ENCODE measurements around the gene UVRAG.

The UVRAG gene

GRCh38 chr11:75823946-75824345 lies 8.9 kb downstream of the UVRAG start:
- CTCF ChIA-PET: interaction anchor here (1.2 to 1.4 kb wide), 2 partner anchors 10 to 13 kb away, joined by 3 to 4 read pairs; no protein-coding TSS in a partner anchor
- H3K4me3 Mint-ChIP-seq: no peak overlapping the region
- no peak for DNase-seq
- no peaks in the 10 kb centered on the region for H3K9me3 Mint-ChIP-seq
- H3K4me1 Mint-ChIP-seq: peaks cover 35% of the 10 kb centered on the region
- no peaks in the 10 kb centered on the region for H3K27me3 Mint-ChIP-seq
- H3K27ac Mint-ChIP-seq: peak overlapping the region; percentile 3
- H3K36me3 Mint-ChIP-seq: peaks cover 17% of the 10 kb centered on the region

DNA sequence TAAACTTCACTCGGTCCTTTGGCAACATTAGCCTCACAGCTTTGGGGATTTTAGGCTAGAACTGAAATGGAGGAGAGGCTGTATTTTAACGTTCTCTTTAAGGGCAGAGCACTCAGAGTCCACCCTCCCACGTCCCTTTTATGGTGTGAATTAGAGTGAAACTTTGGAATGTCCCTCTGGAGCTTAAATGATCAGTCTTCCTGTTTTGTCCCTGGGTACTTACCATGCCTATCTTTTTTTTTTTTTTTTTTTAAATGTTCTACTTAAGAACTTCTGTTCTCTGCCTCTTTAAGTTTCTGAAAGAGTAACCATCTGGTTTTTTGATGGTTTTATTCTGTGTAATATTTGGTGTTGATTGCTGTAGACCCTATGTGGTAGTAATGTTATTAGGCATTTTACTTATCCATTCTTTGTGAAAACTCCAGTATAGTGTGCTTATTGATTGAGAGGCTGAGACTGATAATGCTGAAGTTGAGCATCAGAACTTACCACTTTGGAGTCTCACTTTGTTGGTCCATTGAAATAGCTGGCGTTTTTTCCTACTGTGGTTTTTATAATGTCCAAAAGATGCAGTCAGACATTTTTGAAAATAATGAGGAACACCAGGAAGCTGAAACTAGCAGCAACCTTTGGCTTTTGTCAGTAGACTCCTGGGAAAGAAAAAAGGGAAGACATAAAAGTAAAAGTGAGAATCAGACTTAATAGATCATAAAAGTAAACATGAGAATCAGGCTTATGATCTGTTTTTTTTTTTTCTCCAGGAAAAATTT lies 11.6 kb downstream of the UVRAG start:
- no peak overlapping the region for H3K27ac Mint-ChIP-seq

DNA sequence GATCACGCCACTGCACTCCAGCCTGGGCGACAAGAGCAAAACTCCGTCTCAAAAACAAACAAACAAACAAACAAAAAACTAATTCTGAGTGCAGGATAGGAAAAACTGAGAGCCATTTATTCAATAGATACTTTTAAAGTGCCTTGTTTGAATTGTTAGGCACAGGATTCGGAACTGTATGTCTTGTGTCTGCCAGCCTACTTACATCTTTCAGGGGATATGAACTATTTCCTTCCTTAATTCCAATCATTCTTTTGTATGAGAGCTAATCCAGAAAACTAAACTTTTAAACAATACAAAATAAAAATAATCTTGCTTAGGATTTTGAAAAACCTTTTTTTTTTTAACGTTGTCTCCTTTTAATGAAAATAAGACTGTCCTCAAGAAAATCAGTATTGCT lies 12.6 kb downstream of the UVRAG start:
- Mint-ChIP-seq H3K27me3 (no peaks in the 10 kb centered on the region), H3K4me1 (peaks cover 28% of the 10 kb centered on the region), H3K4me3 (no peak overlapping the region), H3K9me3 (no peaks in the 10 kb centered on the region), H3K36me3 (peaks cover 10% of the 10 kb centered on the region), H3K27ac (no peak overlapping the region)
- CTCF ChIA-PET: no interaction called here
- no peak for DNase-seq

More for the DNA sequence above, 11.6 kb downstream of the UVRAG start:
- CTCF ChIA-PET: interaction anchor here (0.6 to 1.1 kb wide), 3 partner anchors 12 to 331 kb away, joined by 3 read pairs; no protein-coding TSS in a partner anchor
- Mint-ChIP-seq H3K27me3 (no peaks in the 10 kb centered on the region), H3K9me3 (no peaks in the 10 kb centered on the region), H3K4me1 (peaks cover 28% of the 10 kb centered on the region), H3K36me3 (peaks cover 14% of the 10 kb centered on the region), H3K4me3 (no peak overlapping the region)
- no peak for DNase-seq

DNA sequence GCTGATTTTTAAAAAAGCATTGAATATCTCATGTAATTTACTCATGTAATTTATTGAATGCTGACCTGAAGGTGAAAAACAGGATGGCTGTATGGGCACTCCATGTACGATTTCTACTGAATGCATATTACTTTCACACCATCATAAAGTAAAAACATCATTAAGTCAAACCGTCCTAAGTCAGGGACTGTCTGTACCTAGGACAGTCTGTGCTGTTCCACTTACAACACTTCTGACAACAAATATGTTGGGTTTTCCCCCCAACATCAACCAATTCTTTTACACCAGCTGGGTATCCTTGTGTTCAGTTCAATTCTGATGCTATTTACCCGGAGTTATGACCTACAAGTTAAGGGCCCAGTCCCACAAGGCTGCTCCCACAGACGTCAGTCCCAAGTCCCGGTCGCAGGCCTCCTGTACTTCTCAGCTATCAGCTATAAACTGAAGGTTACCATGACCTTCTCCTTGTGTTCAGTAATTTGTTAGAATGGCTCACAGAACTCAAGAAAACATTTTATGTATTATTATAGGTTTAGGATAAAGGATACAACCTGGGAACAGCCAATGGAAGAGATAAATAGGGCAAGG lies 17.0 kb downstream of the UVRAG start:
- H3K36me3 Mint-ChIP-seq: peaks cover 2% of the 10 kb centered on the region

DNA sequence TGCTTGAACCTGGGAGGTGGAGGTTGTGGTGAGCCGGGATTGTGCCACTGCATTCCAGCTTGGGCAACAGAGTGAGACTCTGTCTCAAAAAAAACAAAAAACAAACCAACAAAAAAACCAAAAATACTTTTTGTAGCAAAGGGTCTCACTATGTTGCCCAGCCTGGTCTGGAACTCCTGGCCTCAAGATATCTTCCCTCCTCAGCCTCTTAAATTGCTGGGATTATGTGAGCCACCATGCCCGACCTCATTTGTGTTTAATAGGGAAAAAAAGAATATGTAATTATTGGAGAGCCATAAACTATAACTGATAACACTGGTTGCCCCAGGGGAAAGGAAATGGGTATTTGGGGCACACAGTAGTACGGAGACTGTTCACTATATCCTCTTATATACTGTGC lies 19.7 kb downstream of the UVRAG start:
- H3K27me3 Mint-ChIP-seq: no peaks in the 10 kb centered on the region
- no peak overlapping the region for H3K27ac Mint-ChIP-seq
- DNase-seq: no peak
- H3K9me3 Mint-ChIP-seq: no peaks in the 10 kb centered on the region
- CTCF ChIA-PET: no interaction called here
- H3K4me3 Mint-ChIP-seq: no peak overlapping the region
- H3K36me3 Mint-ChIP-seq: peaks cover 3% of the 10 kb centered on the region
- H3K4me1 Mint-ChIP-seq: no peaks in the 10 kb centered on the region

More for the DNA sequence above, 17.0 kb downstream of the UVRAG start:
- Mint-ChIP-seq H3K27me3 (no peaks in the 10 kb centered on the region), H3K4me3 (no peak overlapping the region), H3K27ac (no peak overlapping the region), H3K9me3 (no peaks in the 10 kb centered on the region), H3K4me1 (peaks cover 1% of the 10 kb centered on the region)
- DNase-seq: no peak
- CTCF ChIA-PET: interaction anchor here (1.7 kb wide), 1 partner anchor 29 kb away, joined by 5 read pairs; no protein-coding TSS in a partner anchor

DNA sequence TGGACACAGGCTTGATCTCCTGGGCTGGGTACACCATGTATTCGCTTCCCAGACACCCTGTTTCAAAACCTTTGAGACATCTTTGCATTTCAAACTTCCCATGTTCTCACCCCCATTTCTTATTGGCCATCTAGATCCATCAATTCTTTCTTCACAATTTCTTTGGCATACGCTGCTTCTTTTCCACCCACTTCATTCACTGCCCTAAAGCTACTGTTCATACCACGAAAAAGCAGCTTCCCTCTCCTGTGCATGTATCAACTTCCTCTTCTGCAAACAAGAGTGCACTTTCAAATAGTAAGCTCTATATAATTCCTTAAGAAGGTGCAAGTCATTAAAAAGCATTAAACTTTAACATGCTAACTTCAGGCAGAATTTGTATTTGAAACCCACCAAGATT lies 21.4 kb downstream of the UVRAG start:
- CTCF ChIA-PET: no interaction called here
- H3K36me3 Mint-ChIP-seq: peaks cover 3% of the 10 kb centered on the region
- no peaks in the 10 kb centered on the region for H3K27me3 Mint-ChIP-seq
- DNase-seq: no peak
- H3K27ac Mint-ChIP-seq: no peak overlapping the region
- H3K9me3 Mint-ChIP-seq: no peaks in the 10 kb centered on the region
- H3K4me1 Mint-ChIP-seq: no peaks in the 10 kb centered on the region
- no peak overlapping the region for H3K4me3 Mint-ChIP-seq

- no peak overlapping the region for H3K4me3 Mint-ChIP-seq
- H3K4me1 Mint-ChIP-seq: no peaks in the 10 kb centered on the region
- no peaks in the 10 kb centered on the region for H3K9me3 Mint-ChIP-seq
- H3K27ac Mint-ChIP-seq: no peak overlapping the region
- H3K27me3 Mint-ChIP-seq: no peaks in the 10 kb centered on the region
- peaks cover 2% of the 10 kb centered on the region for H3K36me3 Mint-ChIP-seq
- CTCF ChIA-PET: interaction anchor here (1.0 to 1.4 kb wide), 2 partner anchors 28 to 38 kb away, joined by 4 read pairs; no protein-coding TSS in a partner anchor
- no peak for DNase-seq
These were observed 24.8 kb downstream of the UVRAG start for GRCh38 chr11:75839851-75840250.

GRCh38 chr11:75840522-75840921 lies 25.5 kb downstream of the UVRAG start:
- CTCF ChIA-PET: interaction anchor here (1.4 kb wide), 1 partner anchor 27 kb away, joined by 4 read pairs; no protein-coding TSS in a partner anchor
- Mint-ChIP-seq H3K4me1 (no peaks in the 10 kb centered on the region), H3K4me3 (no peak overlapping the region), H3K9me3 (no peaks in the 10 kb centered on the region), H3K36me3 (peaks cover 2% of the 10 kb centered on the region), H3K27me3 (no peaks in the 10 kb centered on the region), H3K27ac (no peak overlapping the region)
- DNase-seq: no peak

- DNase-seq: no peak
- Mint-ChIP-seq H3K27ac (no peak overlapping the region), H3K4me3 (no peak overlapping the region), H3K9me3 (no peaks in the 10 kb centered on the region), H3K27me3 (no peaks in the 10 kb centered on the region), H3K4me1 (no peaks in the 10 kb centered on the region), H3K36me3 (peaks cover 3% of the 10 kb centered on the region)
- CTCF ChIA-PET: no interaction called here
These were observed 26.7 kb downstream of the UVRAG start for GRCh38 chr11:75841739-75842138.

GRCh38 chr11:75845324-75845723 lies 30.3 kb downstream of the UVRAG start:
- Mint-ChIP-seq H3K4me3 (no peak overlapping the region), H3K36me3 (peaks cover 1% of the 10 kb centered on the region), H3K27ac (no peak overlapping the region), H3K27me3 (no peaks in the 10 kb centered on the region), H3K4me1 (peaks cover 2% of the 10 kb centered on the region), H3K9me3 (no peaks in the 10 kb centered on the region)
- no peak for DNase-seq
- CTCF ChIA-PET: no interaction called here

- H3K27ac Mint-ChIP-seq: no peak overlapping the region
- H3K4me1 Mint-ChIP-seq: peaks cover 8% of the 10 kb centered on the region
- H3K36me3 Mint-ChIP-seq: peaks cover 10% of the 10 kb centered on the region
- no peaks in the 10 kb centered on the region for H3K9me3 Mint-ChIP-seq
- no peak for DNase-seq
- no peak overlapping the region for H3K4me3 Mint-ChIP-seq
- CTCF ChIA-PET: interaction anchor here (1.8 kb wide), 1 partner anchor 127 kb away, joined by 4 read pairs; no protein-coding TSS in a partner anchor
- no peaks in the 10 kb centered on the region for H3K27me3 Mint-ChIP-seq
These were observed 34.9 kb downstream of the UVRAG start for GRCh38 chr11:75849894-75850293.

GRCh38 chr11:75850787-75851186 lies 35.8 kb downstream of the UVRAG start:
- H3K27me3 Mint-ChIP-seq: no peaks in the 10 kb centered on the region
- no peaks in the 10 kb centered on the region for H3K9me3 Mint-ChIP-seq
- H3K27ac Mint-ChIP-seq: no peak overlapping the region
- H3K36me3 Mint-ChIP-seq: peaks cover 14% of the 10 kb centered on the region
- H3K4me3 Mint-ChIP-seq: no peak overlapping the region
- H3K4me1 Mint-ChIP-seq: peaks cover 8% of the 10 kb centered on the region
- DNase-seq: no peak
- CTCF ChIA-PET: interaction anchor here (1.8 kb wide), 1 partner anchor 128 kb away, joined by 4 read pairs; no protein-coding TSS in a partner anchor

GRCh38 chr11:75851203-75851602 lies 36.2 kb downstream of the UVRAG start:
- Mint-ChIP-seq H3K36me3 (peaks cover 14% of the 10 kb centered on the region), H3K4me3 (no peak overlapping the region), H3K9me3 (no peaks in the 10 kb centered on the region), H3K27ac (no peak overlapping the region), H3K4me1 (peaks cover 8% of the 10 kb centered on the region), H3K27me3 (no peaks in the 10 kb centered on the region)
- DNase-seq: no peak
- CTCF ChIA-PET: interaction anchor here (1.8 kb wide), 1 partner anchor 128 kb away, joined by 4 read pairs; no protein-coding TSS in a partner anchor

- H3K27ac Mint-ChIP-seq: no peak overlapping the region
These were observed 37.5 kb downstream of the UVRAG start for GRCh38 chr11:75852406-75853017.

More at GRCh38 chr11:75852406-75853017, 37.5 kb downstream of the UVRAG start:
- no peak for DNase-seq
- Mint-ChIP-seq H3K4me3 (no peak overlapping the region), H3K9me3 (no peaks in the 10 kb centered on the region), H3K36me3 (peaks cover 12% of the 10 kb centered on the region), H3K4me1 (peaks cover 8% of the 10 kb centered on the region), H3K27me3 (no peaks in the 10 kb centered on the region)
- CTCF ChIA-PET: interaction anchor here (1.2 kb wide), 1 partner anchor 48 kb away, joined by 4 read pairs; no protein-coding TSS in a partner anchor
